KOPT-K1 (cell line): ENCODE data around the gene SCNN1A.
A peak's percentile ranks its signal among the peaks of the same experiment; 100 is the strongest.

Experiments used
- H3K27ac ChIP-seq: fragments of 200-600 bp; sonication (generic); 2 replicates; pipeline ENCODE4 v1.5.1; 2016; ENCODE audit warnings: antibody characterized with exemption, mild to moderate bottlenecking, low read depth, low read length; ENCODE audit not compliant: poor library complexity, severe bottlenecking
- H3K36me3 ChIP-seq: fragments of 200-600 bp; sonication (generic); 2 replicates; pipeline ENCODE4 v1.5.1; 2017; ENCODE audit warnings: antibody characterized with exemption, mild to moderate bottlenecking, low read length, moderate library complexity; ENCODE audit not compliant: insufficient read depth
- H3K9me3 ChIP-seq: fragments of 200-600 bp; sonication (generic); 2 replicates; pipeline ENCODE4 v1.5.1; 2017; ENCODE audit warnings: antibody characterized with exemption, low read length, mild to moderate bottlenecking; ENCODE audit not compliant: insufficient read depth, poor library complexity, severe bottlenecking

SCNN1A gene

DNA sequence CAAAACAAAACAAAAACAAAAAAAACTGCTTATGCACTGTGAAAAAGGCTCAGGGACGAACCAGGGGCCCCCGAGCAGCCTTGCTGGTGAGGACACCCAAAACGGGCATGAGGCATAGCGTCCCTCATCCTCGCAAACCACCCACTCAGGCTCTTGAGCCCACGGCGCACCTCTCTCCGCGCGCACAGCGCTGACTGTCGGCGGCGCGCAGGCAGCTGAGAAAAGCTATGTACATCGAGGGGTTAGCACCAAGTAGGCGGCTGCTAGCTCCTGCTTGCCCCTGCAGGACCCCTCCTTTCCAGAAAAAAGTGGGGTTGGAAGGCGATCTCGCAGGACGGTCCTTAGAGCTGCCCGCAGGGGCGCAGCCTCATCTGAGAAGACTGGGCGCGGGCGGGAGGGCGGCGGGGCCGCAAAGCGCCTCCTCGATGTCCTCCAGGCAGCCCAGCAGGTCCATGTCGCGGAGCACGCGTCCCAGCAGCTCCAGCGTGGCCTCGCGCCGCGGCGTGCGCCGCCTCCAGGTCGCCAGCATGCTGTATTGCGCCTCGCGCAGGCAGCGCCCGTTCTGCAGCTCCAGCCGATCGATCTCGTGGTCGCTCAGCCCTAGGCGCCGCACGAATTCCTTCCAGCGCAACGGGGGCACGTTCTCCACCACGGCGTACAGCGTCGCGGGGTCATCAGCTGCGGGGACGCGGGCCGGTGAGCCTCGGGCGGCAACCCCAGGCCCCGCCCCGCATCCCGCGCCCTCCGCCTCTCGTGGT, 46.2 kb downstream of the SCNN1A start:
- Histone ChIP-seq H3K9me3 (no peaks in the 10 kb centered on the region), H3K27ac (no peak overlapping the region), H3K36me3 (peaks cover 85% of the 10 kb centered on the region)

- Histone ChIP-seq H3K36me3 (peaks cover 76% of the 10 kb centered on the region), H3K9me3 (no peaks in the 10 kb centered on the region), H3K27ac (no peak overlapping the region)
These were observed 47.2 kb downstream of the SCNN1A start for GRCh38 chr12:6328045-6328779.

DNA sequence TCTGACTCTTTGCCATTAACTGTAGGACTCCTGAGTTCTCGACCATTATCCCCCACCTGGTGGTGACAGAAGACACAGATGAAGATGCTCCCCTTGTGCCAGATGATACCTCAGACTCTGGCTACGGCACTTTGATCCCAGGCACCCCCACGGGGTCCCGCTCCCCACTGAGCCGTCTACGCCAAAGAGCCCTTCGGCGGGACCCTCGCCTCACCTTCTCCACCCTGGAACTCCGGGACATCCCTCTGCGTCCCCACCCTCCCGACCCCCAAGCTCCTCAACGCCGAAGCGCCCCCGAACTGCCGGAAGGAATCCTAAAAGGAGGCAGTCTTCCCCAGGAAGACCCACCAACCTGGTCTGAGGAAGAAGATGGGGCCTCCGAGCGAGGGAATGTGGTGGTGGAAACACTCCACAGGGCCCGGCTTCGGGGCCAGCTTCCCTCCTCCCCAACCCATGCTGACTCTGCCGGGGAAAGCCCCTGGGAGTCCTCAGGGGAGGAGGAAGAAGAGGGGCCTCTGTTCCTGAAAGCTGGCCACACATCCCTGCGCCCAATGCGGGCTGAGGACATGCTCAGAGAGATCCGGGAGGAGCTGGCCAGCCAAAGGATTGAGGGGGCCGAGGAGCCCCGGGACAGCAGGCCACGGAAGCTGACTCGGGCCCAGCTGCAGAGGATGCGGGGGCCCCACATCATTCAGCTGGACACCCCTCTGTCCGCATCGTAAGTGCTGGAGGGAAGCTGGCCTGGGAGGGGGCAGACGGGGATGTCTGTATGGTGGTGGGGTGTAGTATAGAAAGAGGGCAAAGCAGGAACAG, 47.9 kb downstream of the SCNN1A start:
- H3K36me3 ChIP-seq, result peaks cover 69% of the 10 kb centered on the region
- H3K27ac ChIP-seq, result no peak overlapping the region
- no peaks in the 10 kb centered on the region for H3K9me3 ChIP-seq

- H3K9me3 ChIP-seq, result no peaks in the 10 kb centered on the region
- H3K36me3 ChIP-seq, result peaks cover 61% of the 10 kb centered on the region
- no peak overlapping the region for H3K27ac ChIP-seq
These were observed 48.8 kb downstream of the SCNN1A start for GRCh38 chr12:6326316-6327228.

DNA sequence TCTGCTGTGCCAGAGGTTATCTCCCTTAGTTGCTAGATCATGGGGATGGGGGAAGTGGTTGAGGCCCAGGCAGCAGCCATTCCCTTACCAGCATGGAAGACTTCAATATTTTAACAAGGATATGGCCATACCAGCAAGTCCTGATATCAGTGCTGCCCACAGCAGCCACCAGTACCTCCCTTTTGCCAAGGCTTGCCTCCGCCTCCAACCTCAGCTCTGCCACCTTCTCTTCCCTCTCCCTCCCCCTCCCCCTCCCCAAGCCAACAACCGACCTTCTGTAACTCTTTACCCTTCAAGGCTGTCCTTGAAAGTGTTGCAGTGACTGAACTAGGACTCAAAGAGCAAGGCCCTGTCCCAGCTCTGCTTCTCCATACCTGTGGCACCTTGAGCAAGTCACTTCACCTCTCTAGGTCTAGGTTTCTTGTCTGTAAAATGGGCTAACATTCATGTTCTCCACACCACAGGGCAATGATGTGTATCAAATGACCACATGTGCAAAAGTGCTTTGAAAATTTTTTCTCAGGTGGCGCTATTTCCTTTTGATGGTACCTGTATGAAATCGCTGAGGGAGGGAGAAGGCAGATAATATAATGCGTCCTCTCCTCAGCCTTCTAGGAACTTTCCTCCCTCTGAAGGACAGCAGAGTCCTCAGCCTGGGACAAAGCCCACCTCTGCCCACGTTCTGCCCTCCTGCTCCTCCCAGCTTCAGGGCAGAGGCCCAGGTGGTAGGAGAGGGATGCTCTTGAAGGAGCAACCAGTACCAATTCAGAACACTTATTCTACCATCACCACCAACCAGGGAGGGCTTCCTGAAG, 50.2 kb downstream of the SCNN1A start:
- H3K27ac ChIP-seq, result peak overlapping the region; percentile 1
- H3K36me3 ChIP-seq, result peaks cover 46% of the 10 kb centered on the region
- H3K9me3 ChIP-seq, result no peaks in the 10 kb centered on the region

- H3K27ac ChIP-seq, result no peak overlapping the region
- peaks cover 36% of the 10 kb centered on the region for H3K36me3 ChIP-seq
- no peaks in the 10 kb centered on the region for H3K9me3 ChIP-seq
These were observed 51.2 kb downstream of the SCNN1A start for GRCh38 chr12:6323995-6324711.

- peak overlapping the region; percentile 23 for H3K27ac ChIP-seq
- peaks cover 30% of the 10 kb centered on the region for H3K36me3 ChIP-seq
- H3K9me3 ChIP-seq, result no peaks in the 10 kb centered on the region
These were observed 51.9 kb downstream of the SCNN1A start for GRCh38 chr12:6323340-6323994.

DNA sequence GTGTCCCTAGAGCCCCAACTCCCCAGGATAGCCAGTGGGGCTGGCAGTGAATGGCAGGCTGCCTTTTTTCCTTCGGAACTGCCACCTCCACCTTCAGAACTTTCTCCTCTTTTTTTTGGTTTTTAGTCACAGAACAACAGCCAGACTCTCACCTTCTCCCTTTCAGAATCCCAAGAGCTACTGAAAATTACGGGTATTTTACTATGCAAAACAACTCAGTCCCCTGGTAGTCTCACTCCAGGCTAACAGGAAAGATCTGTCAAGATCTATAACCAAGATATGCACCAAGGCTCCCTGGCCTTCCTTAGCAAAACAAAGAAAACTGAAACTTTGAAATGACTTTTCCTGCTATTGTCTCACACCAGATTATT, 52.4 kb downstream of the SCNN1A start:
- H3K36me3 ChIP-seq, result peaks cover 24% of the 10 kb centered on the region
- H3K27ac ChIP-seq, result no peak overlapping the region
- H3K9me3 ChIP-seq, result no peaks in the 10 kb centered on the region

DNA sequence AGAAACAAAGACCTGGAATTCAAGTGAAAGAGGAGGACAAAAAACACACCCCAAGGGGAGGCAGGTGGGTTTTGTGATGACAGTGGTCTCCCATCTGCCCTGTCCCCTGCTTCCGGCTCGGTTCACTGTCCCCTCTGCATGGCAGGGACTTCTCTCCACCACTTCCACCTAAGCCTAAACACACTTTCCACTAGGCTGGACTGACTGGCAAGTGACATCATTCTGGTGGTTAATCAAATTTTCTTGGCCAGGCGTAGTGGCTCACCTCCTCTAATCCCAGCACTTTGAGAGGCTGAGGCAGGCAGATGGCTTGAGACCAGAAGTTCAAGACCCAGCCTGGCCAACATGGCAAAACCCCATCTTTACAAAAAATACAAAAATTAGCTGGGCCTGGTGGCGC, 53.0 kb downstream of the SCNN1A start:
- H3K9me3 ChIP-seq, result no peaks in the 10 kb centered on the region
- H3K36me3 ChIP-seq, result peaks cover 18% of the 10 kb centered on the region; the same call in 1 of the 2 replicates
- no peak overlapping the region for H3K27ac ChIP-seq

DNA sequence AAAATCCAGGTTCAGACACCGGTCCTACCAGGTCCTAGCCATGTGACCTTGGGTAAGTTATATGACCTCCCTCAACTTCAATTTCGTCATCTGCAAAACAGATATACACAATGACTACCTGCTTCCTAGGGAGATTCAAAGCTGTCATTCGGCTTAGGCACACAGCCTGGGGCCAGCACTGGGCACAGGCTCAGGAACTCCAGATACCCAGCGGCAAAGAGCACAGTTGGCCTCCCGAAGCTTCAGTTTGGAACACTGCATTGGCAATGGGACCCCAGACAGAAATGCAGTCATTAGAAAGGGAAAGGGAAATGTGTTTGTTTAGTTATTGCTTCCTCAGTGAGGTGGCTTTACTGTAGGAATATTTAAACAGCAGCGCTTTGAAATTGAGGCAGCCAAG, 53.5 kb downstream of the SCNN1A start:
- Histone ChIP-seq H3K36me3 (peaks cover 14% of the 10 kb centered on the region; the same call in 1 of the 2 replicates), H3K9me3 (no peaks in the 10 kb centered on the region), H3K27ac (no peak overlapping the region)

DNA sequence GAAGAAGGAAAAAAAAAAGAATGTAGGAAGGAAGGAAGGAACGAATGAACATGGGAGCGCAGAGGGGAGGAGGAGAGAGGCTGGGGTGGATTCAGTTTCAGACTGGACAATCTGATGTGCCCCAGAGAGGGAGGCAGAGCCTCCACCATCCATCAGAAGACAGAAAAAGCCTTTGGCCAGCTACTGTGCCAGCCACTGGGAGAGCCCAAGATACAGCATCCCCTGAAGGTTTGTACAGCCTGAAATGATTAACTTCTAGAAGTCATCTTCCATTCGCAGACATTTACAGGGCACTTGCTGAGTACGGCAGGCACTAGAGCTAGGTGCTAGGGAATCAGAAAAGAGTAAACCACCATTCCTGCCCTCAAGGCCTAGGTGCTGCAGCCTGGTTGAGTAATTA, 55.9 kb downstream of the SCNN1A start:
- Histone ChIP-seq H3K27ac (no peak overlapping the region), H3K36me3 (peaks cover 2% of the 10 kb centered on the region; the same call in 1 of the 2 replicates), H3K9me3 (no peaks in the 10 kb centered on the region)

- Histone ChIP-seq H3K9me3 (no peaks in the 10 kb centered on the region), H3K36me3 (no peaks in the 10 kb centered on the region), H3K27ac (no peak overlapping the region)
These were observed 56.9 kb downstream of the SCNN1A start for GRCh38 chr12:6318440-6318879.
